Small intestine (tissue), 16 donors: ENCODE data around the gene MGAT1. TPM values are rescaled to one million over a fixed set of nuclear protein-coding genes. Genes with fewer than 3 reads are reported as not detected.
A peak's percentile ranks its signal among the peaks of the same experiment; 100 is the strongest.

Source experiments
- DNase-seq, 2 donors: peaks; one replicate each; pipeline versions ENCODE4 v3.0.0 to v3.0.0-alpha.2; 2013
- FAIRE-seq: peaks from 2 replicates; lab custom pipeline; 2012; peaks lifted over from hg19 to GRCh38; lab: Jason Lieb, UNC
- H3K27ac ChIP-seq, 3 donors: one replicate each; pipeline ENCODE4 v1.5.1; 2013; ENCODE audit warnings: low read length in 2 of 3, mild to moderate bottlenecking in 2 of 3, control low read depth in 1 of 3, inconsistent platforms in 1 of 3, low read depth in 1 of 3, moderate library complexity in 1 of 3
- H3K27me3 ChIP-seq, 3 donors: one replicate each; pipeline ENCODE4 v1.6.1; 2013; ENCODE audit warnings: low read length in 3 of 3, inconsistent platforms in 1 of 3; ENCODE audit not compliant: control insufficient read depth in 3 of 3, insufficient read depth in 3 of 3
- H3K36me3 ChIP-seq, 3 donors: one replicate each; pipeline ENCODE4 v1.6.1; 2013; ENCODE audit warnings: low read length in 3 of 3, inconsistent platforms in 1 of 3, low read depth in 1 of 3, mild to moderate bottlenecking in 1 of 3, moderate library complexity in 1 of 3; ENCODE audit not compliant: control insufficient read depth in 3 of 3, insufficient read depth in 2 of 3
- H3K4me1 ChIP-seq, 3 donors: one replicate each; pipeline ENCODE4 v1.6.1; 2013; ENCODE audit warnings: low read length in 2 of 3, inconsistent platforms in 1 of 3, low read depth in 1 of 3, mild to moderate bottlenecking in 1 of 3, moderate library complexity in 1 of 3; ENCODE audit not compliant: control insufficient read depth in 3 of 3, insufficient read depth in 2 of 3
- H3K4me3 ChIP-seq, 3 donors: one replicate each; pipeline ENCODE4 v1.5.1; 2013; ENCODE audit warnings: low read length in 3 of 3, control low read depth in 1 of 3, inconsistent platforms in 1 of 3, low read depth in 1 of 3, mild to moderate bottlenecking in 1 of 3, moderate library complexity in 1 of 3
- H3K9me3 ChIP-seq, 2 donors: one replicate each; pipeline ENCODE4 v1.6.1; 2013; ENCODE audit warnings: low read depth in 1 of 2, low read length in 1 of 2; ENCODE audit not compliant: control insufficient read depth in 2 of 2, insufficient read depth in 1 of 2
- WGBS, 3 donors: extraction: QIAGEN DNeasy Blood & Tissue Kit; methylation state at CpG; one replicate each; pipeline ENCODE4 v1.1.7; 2013; 5-methylcytosine and 5-hydroxymethylcytosine counted together
- long read RNA-seq, 10 donors: transcript quantifications; one replicate each; lab custom pipeline, GENCODE V29; 2026
- polyA plus RNA-seq, 4 donors: library from polyadenylated mRNA; stranded (reverse) in 3 of 4; unstranded in 1 of 4; fragments of 200-250 nt in 3 of 4; fragments of 120-200 nt in 1 of 4; gene quantifications; one replicate each; pipeline versions ENCODE4 v1.2.1 to v1.2.3, GENCODE V29; 2013
- donor health status: healthy with polysubstance abuse.
- donor health status: control.
- donor health status: control.
- donor health status: Bipolar disorder and iron deficiency.
- donor health status: healthy.

Gene MGAT1
- 100 to 1,000 TPM in 2 of 4 donors, 10 to 100 TPM in 2; 52.3 to 125 (median 89.2) TPM for polyA plus RNA-seq
- long read RNA-seq, donor 1, transcript MGAT1-209 (2 exons, 534 nt), result minor isoform, 5 of 383 reads
- long read RNA-seq, donor 1, transcript MGAT1-201 (2 exons, 2,761 nt), result major isoform, 19 of 383 reads
- long read RNA-seq, donor 1, transcript MGAT1-203 (3 exons, 3,077 nt), result minor isoform, 6 of 383 reads
- long read RNA-seq, donor 1, partial matches to known transcripts, result 147 of 383 reads
- long read RNA-seq, donor 1, other reads (novel, unspliced or antisense), result 202 of 383 reads
- long read RNA-seq, donor 2, transcript MGAT1-201 (2 exons, 2,761 nt), result major isoform, 13 of 21 reads
- long read RNA-seq, donor 2, partial matches to known transcripts, result 0 of 21 reads
- long read RNA-seq, donor 2, other reads (novel, unspliced or antisense), result 0 of 21 reads
- long read RNA-seq, donor 3, transcript MGAT1-201 (2 exons, 2,761 nt), result major isoform, 9 of 13 reads
- long read RNA-seq, donor 3, partial matches to known transcripts, result 0 of 13 reads
- long read RNA-seq, donor 3, other reads (novel, unspliced or antisense), result 0 of 13 reads
- long read RNA-seq, donor 4, result 0 reads
- long read RNA-seq, donor 5, transcript MGAT1-201 (2 exons, 2,761 nt), result major isoform, 5 of 8 reads
- long read RNA-seq, donor 5, partial matches to known transcripts, result 0 of 8 reads
- long read RNA-seq, donor 5, other reads (novel, unspliced or antisense), result 0 of 8 reads
- long read RNA-seq, donor 6, transcript MGAT1-201 (2 exons, 2,761 nt), result major isoform, 8 of 26 reads
- long read RNA-seq, donor 6, partial matches to known transcripts, result 13 of 26 reads
- long read RNA-seq, donor 6, other reads (novel, unspliced or antisense), result 0 of 26 reads
- long read RNA-seq, donor 7, transcript MGAT1-201 (2 exons, 2,761 nt), result major isoform, 30 of 40 reads
- long read RNA-seq, donor 7, transcript MGAT1-209 (2 exons, 534 nt), result minor isoform, 6 of 40 reads
- long read RNA-seq, donor 7, partial matches to known transcripts, result 0 of 40 reads
- long read RNA-seq, donor 7, other reads (novel, unspliced or antisense), result 0 of 40 reads
- long read RNA-seq, donor 8, result 0 reads
- long read RNA-seq, donor 9, partial matches to known transcripts, result 0 of 3 reads
- long read RNA-seq, donor 9, other reads (novel, unspliced or antisense), result 0 of 3 reads
- long read RNA-seq, donor 10, transcript MGAT1-201 (2 exons, 2,761 nt), result major isoform, 17 of 38 reads
- long read RNA-seq, donor 10, transcript MGAT1-203 (3 exons, 3,077 nt), result minor isoform, 8 of 38 reads
- long read RNA-seq, donor 10, partial matches to known transcripts, result 5 of 38 reads
- long read RNA-seq, donor 10, other reads (novel, unspliced or antisense), result 0 of 38 reads

GRCh38 chr5:180802325-180803180, at the start of gene MGAT1:
TSS of gene MGAT1 (minus strand) at chr5:180802806. CDS start at chr5:180792971, 9,835 bp downstream.
- H3K4me3 ChIP-seq, result peak within 1 kb of the TSS; percentile 70 to 83 (median 76)
- peaks cover 25 to 58% (median 32%) of the 10 kb centered on the region in 3 donors for H3K4me1 ChIP-seq
- H3K27me3 ChIP-seq, result no peaks in the 10 kb centered on the region
- H3K27ac ChIP-seq, result peak within 1 kb of the TSS; percentile 95 to 97 (median 95)
- no peak for FAIRE-seq
- WGBS, 3 donors, result 0 to 1% (median 0%) methylated on average over 65 to 87 of the region's 87 CpGs
- DNase-seq, result peak; percentile 77 to 90
- peaks cover 0 to 41% (median 0%) of the 10 kb centered on the region in 3 donors for H3K36me3 ChIP-seq
- H3K9me3 ChIP-seq, result no peaks in the 10 kb centered on the region

- Histone ChIP-seq H3K4me1 (no peaks in the 10 kb centered on the region), H3K27ac (no peak overlapping the region), H3K27me3 (no peaks in the 10 kb centered on the region), H3K9me3 (peaks cover 0 to 52% of the 10 kb centered on the region in 2 donors), H3K36me3 (peaks cover 15 to 35% (median 20%) of the 10 kb centered on the region in 3 donors), H3K4me3 (no peak overlapping the region)
- 99% methylated on average over 10 of the region's 10 CpGs for WGBS, 3 donors
- no peak for FAIRE-seq
- DNase-seq, result no peak
Measured at GRCh38 chr5:180850434-180851078, 48.0 kb upstream of the MGAT1 start.

DNA sequence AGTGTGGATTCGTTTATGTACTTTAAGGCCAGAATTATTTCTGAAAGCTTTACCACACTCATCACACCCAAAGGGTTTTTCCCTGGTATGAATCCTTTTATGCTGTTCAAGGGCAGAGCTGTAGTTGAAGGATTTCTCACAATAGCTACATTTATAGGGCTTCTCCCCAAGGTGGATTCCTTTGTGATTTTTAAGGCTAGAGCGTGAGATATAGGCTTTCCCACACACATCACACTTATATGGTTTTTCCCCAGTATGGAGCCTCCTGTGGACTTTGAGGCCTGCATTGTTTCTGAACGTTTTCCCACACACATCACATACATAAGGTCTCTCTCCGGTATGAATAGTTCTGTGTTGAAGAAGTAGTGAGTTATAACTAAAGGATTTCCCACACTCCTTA, 47.2 kb upstream of the MGAT1 start:
- H3K27me3 ChIP-seq, result no peaks in the 10 kb centered on the region
- H3K4me3 ChIP-seq, result no peak overlapping the region
- H3K36me3 ChIP-seq, result peaks cover 15 to 31% (median 18%) of the 10 kb centered on the region in 3 donors
- 94 to 97% (median 96%) methylated on average over 4 of the region's 4 CpGs for WGBS, 3 donors
- H3K27ac ChIP-seq, result no peak overlapping the region
- H3K4me1 ChIP-seq, result no peaks in the 10 kb centered on the region
- no peak for FAIRE-seq
- H3K9me3 ChIP-seq, result peaks cover 0 to 58% of the 10 kb centered on the region in 2 donors
- DNase-seq, result no peak

DNA sequence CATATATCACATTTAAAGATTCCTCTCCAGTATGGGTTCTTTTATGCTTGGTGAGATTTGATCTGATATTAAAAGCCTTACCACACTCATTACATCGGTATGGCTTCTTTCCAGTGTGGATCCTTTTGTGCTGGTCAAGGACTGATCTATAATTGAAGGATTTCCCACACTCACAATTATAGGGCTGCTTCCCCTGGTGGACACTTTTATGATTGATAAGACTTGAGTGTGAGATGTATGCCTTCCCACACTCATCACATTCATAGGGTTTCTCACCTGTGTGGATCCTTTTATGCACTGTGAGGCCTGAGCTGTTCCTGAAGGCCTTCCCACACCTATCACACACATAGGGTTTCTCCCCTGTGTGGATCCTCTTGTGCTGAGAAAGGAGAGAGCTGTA, 46.3 kb upstream of the MGAT1 start:
- Histone ChIP-seq H3K27ac (no peak overlapping the region), H3K27me3 (no peaks in the 10 kb centered on the region), H3K4me1 (no peaks in the 10 kb centered on the region), H3K4me3 (no peak overlapping the region), H3K36me3 (peaks cover 15 to 31% (median 18%) of the 10 kb centered on the region in 3 donors), H3K9me3 (peaks cover 0 to 65% of the 10 kb centered on the region in 2 donors)
- no peak for DNase-seq
- 94 to 100% (median 98%) methylated on average over 1 of the region's 1 CpG for WGBS, 3 donors
- FAIRE-seq, result no peak

GRCh38 chr5:180848265-180848664, 45.7 kb upstream of the MGAT1 start:
- H3K4me3 ChIP-seq, result no peak overlapping the region
- H3K36me3 ChIP-seq, result peaks cover 15 to 31% (median 18%) of the 10 kb centered on the region in 3 donors
- no peaks in the 10 kb centered on the region for H3K27me3 ChIP-seq
- no peak for FAIRE-seq
- no peaks in the 10 kb centered on the region for H3K4me1 ChIP-seq
- H3K27ac ChIP-seq, result no peak overlapping the region
- peaks cover 0 to 65% of the 10 kb centered on the region in 2 donors for H3K9me3 ChIP-seq
- WGBS, 3 donors, result 96 to 100% (median 97%) methylated on average over 1 of the region's 1 CpG
- no peak for DNase-seq

DNA sequence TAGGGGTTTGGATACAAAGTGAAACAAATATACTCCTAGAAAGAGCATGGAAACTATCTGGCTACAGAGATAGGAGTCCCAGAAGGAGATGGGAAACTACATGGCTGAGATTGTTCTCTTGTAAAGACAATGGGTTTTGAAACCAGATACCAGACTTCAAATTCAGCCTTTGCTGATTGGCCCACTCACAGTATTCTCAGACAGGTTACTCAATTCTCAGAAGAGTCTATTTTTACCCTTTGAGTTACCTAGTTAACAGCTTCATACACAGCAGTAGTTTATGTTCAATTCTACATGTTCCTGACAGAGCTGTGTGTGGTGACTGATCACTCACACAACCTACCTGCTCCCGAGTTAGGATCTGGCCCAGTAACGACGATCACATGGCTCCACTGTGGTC, 44.4 kb upstream of the MGAT1 start:
- 28 to 54% (median 34%) methylated on average over 3 of the region's 3 CpGs for WGBS, 3 donors
- H3K4me3 ChIP-seq, result no peak overlapping the region
- no peak for FAIRE-seq

DNA sequence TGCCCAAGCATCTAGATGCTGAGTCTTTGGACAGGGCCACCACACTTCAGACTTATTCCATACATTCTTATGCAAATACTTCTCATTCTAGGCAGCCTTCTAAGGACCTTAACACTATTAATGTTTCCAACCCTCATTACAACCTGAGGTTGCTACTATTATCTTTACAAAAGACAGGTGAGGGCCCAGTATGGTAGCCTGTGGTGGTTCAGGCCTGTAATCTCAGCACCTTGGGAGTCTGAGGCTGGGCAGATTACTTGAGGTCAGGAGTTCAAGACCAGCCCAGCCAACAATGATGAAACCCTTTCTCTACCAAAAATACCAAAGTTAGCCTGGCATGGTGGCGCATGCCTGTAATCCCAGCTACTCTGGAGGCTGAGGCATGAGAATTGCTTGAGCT, 42.3 kb upstream of the MGAT1 start:
- Histone ChIP-seq H3K4me1 (no peaks in the 10 kb centered on the region), H3K36me3 (peaks cover under 1 to 15% (median 3%) of the 10 kb centered on the region in 3 donors), H3K4me3 (no peak overlapping the region), H3K27ac (no peak overlapping the region), H3K9me3 (peaks cover 0 to 50% of the 10 kb centered on the region in 2 donors), H3K27me3 (no peaks in the 10 kb centered on the region)
- WGBS, 3 donors, result 93 to 100% (median 98%) methylated on average over 1 of the region's 1 CpG
- DNase-seq (no peak), FAIRE-seq (no peak)

More for the DNA sequence above, 44.4 kb upstream of the MGAT1 start:
- Histone ChIP-seq H3K27ac (no peak overlapping the region), H3K9me3 (peaks cover 0 to 62% of the 10 kb centered on the region in 2 donors), H3K27me3 (no peaks in the 10 kb centered on the region), H3K36me3 (peaks cover 15 to 27% (median 18%) of the 10 kb centered on the region in 3 donors), H3K4me1 (no peaks in the 10 kb centered on the region)
- no peak for DNase-seq
